ENCODE data around the gene NBPF14. TPM values are rescaled to one million over a fixed set of nuclear protein-coding genes. Genes with fewer than 3 reads are reported as not detected.
"Not testable (repeated sequence)": the region's sequence is repeated elsewhere in the genome, so short reads cannot be mapped to it uniquely, and the experiment has no call there.

NBPF14 gene
- total RNA-seq, 3 donors from 2014 or later: 29.7 to 59.3 (median 41.9) TPM

DNA sequence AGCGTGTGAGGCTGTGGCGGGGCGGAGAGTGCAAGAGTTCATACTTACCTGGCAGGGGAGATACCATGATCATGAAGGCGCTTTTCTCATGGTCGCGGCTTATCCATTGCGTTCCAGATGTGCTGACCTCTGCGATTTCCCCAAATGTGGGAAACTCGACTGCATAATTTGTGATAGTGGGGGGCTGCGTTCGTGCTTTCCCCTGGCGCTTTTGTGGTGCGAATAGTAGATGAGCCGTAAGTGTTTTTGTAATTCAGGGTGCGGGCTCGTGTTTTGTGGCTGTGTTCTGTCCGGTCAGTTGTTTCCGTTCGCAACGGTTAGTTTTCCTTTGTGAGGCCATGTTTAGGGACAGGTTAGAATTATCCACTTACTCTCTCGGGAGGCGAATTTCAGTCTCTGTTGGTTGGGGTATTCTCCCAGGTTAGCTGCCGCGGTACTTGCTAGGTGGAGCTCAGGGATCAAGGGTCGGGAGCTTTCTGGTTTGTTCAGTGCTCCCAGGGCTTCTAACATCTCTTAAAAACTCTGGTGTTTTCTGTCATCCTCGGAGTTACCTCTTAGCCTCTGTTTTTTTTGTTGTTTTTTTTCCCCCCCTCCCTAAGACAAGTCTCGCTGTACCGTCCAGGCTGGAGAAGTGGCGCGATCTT, 73.1 kb downstream of the NBPF14 start:
- peak; percentile 96 for TF ChIP-seq POLR2A (IDR thresholded peaks at IDR 0.05)
- TF ChIP-seq POLR2AphosphoS5 (IDR thresholded peaks at IDR 0.05): peak; percentile 92 to 99 (median 99)
- Histone ChIP-seq H3K4me3 (peak overlapping the region; percentile 37 to 67 (median 46)), H3K27ac (peak overlapping the region; percentile 76 to 79)
- H3K27me3 ChIP-seq; H3K36me3 ChIP-seq; H3K4me1 ChIP-seq; intact Hi-C loops (cut with DNase I; ENCODE audit: low total_unique reads); H3K9me3 ChIP-seq: not testable (repeated sequence)
- DNase-seq (ENCODE audit: low spot score in 2 of 2): peak; percentile 92 to 96

GRCh38 chr1:148522072-148522471, 73.7 kb downstream of the NBPF14 start:
- H3K9me3 ChIP-seq; H3K27me3 ChIP-seq; H3K36me3 ChIP-seq; intact Hi-C loops (cut with DNase I; ENCODE audit: low total_unique reads); H3K4me1 ChIP-seq: not testable (repeated sequence)
- peak overlapping the region; percentile 76 to 79 for H3K27ac ChIP-seq
- peak; percentile 83 to 90 for DNase-seq (ENCODE audit: low spot score in 2 of 2)
- peak overlapping the region; percentile 37 to 67 (median 46) for H3K4me3 ChIP-seq

DNA sequence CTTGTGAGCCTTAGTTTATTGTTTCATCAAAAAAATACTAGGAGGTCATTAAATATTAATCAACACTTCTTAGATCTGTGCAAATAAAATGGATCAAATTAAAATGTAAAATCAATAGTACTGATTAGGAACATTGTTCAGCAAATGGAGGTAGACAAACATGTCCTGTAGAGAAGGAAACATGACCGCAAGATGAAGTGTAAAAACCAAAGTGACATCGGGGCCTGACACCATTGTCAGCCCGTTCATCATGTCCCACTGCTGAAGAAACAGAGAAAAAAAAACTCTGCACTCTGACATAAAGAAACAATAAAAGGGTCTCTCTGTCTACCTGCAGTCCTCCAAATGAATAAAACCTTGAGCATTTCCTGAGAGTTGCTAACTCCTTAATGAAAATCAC, 81.5 kb downstream of the NBPF14 start:
- H3K27ac ChIP-seq; H3K4me1 ChIP-seq; H3K9me3 ChIP-seq; intact Hi-C loops (cut with DNase I; ENCODE audit: low total_unique reads); H3K27me3 ChIP-seq; H3K4me3 ChIP-seq; H3K36me3 ChIP-seq; DNase-seq (ENCODE audit: low spot score in 2 of 2): not testable (repeated sequence)

DNA sequence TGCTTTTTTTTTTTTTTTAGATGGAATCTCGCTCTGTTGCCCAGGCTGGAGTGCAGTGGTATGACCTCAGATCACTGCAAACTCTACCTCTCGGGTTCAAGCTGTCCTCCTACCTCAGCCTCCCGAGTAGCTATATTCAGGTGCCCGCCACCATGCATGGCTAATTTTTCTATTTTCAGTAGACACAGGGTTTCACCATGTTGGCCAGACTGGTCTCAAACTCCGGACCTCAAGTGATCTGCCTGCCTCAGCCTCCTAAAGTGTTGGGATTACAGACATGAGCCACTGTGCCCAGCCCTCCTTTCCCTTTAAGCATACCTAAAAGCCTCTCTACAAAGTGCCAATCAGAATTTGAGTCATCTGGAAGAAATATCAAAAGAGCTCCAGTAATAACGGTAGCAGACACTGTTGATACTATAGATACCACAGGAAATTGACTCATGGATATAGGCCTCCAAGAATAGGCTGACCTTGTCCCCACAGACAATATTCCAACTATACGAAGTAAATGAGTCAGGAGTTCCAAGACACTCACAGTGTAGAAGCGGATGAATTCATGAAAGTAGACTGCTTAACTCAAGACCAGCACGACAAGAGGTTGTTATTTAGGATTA, 83.1 kb downstream of the NBPF14 start:
- H3K36me3 ChIP-seq; H3K27me3 ChIP-seq; DNase-seq (ENCODE audit: low spot score in 2 of 2); H3K4me1 ChIP-seq; H3K27ac ChIP-seq; H3K4me3 ChIP-seq; H3K9me3 ChIP-seq; intact Hi-C loops (cut with DNase I; ENCODE audit: low total_unique reads): not testable (repeated sequence)

DNA sequence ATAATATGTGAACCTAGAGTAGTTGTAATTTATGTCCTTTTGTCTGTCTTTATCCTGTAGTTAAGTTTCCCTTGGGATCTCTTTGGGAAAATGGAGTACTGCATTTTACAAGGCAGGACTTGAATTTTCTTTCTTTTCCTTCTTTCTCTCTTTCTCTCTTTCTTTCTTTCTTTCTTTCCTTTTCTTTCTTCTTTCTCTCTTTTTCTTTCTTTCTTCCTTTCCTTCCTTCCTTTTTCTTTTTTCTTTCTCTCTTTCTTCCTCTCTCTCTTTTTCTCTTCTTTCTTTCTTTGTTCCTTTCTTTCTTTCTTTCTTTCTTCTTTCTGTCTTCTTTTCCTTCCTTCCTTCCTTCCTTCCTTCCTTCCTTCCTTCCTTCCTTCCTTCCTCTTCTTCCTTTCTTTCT, 101.9 kb downstream of the NBPF14 start:
- DNase-seq (ENCODE audit: low spot score in 2 of 2); H3K4me3 ChIP-seq; H3K4me1 ChIP-seq; H3K27me3 ChIP-seq; H3K9me3 ChIP-seq; intact Hi-C loops (cut with DNase I; ENCODE audit: low total_unique reads); H3K36me3 ChIP-seq; H3K27ac ChIP-seq: not testable (repeated sequence)

GRCh38 chr1:148483029-148483428, 112.8 kb downstream of the NBPF14 start, which contains the start of gene PPIAL4G:
PPIAL4G (minus strand) TSS chr1:148483302; CDS start chr1:148483252, 50 bp downstream.
- H3K27ac ChIP-seq; H3K4me3 ChIP-seq; H3K9me3 ChIP-seq; DNase-seq (ENCODE audit: low spot score in 2 of 2); H3K36me3 ChIP-seq; H3K27me3 ChIP-seq; H3K4me1 ChIP-seq; intact Hi-C loops (cut with DNase I; ENCODE audit: low total_unique reads): not testable (repeated sequence)

Other genes with a start within 250 kb of the NBPF14 start
- gene PPIAL4G, start 112.7 kb downstream of the NBPF14 start, total RNA-seq: under 1 TPM in 2 of 3 donors, not detected in 1; under 0.01 to 0.15 TPM
- 10 to 100 TPM in 2 of 3 donors, 1 to 10 TPM in 1; 7.9 to 47.5 (median 40.0) TPM for gene NUDT4B, start 152.8 kb upstream of the NBPF14 start, total RNA-seq
- 100 to 1,000 TPM in 1 of 3 donors, 10 to 100 TPM in 2; 64.0 to 160 (median 70.1) TPM for gene PDE4DIP, start 248.4 kb upstream of the NBPF14 start, total RNA-seq

Measured in breast epithelium (tissue), 4 donors.